Keratinocyte (primary cell): ENCODE data around the gene ZMIZ1.

ENCODE experiments used
- EZH2 ChIP-seq: IDR thresholded peaks from one replicate; pipeline ENCODE4 v1.6.1; 2012; ENCODE audit warnings: inconsistent platforms, mild to moderate bottlenecking, low read length, moderate library complexity
- TF ChIP-seq, protein P1 (sequence below), 3 experiments: IDR thresholded peaks in 1 of 3; conservative IDR thresholded peaks in 1 of 3; optimal IDR thresholded peaks in 1 of 3; 2 replicates in 2 of 3; 3 replicates in 1 of 3; pipeline versions ENCODE3 to v1.5.1; 2011; ENCODE audit warnings: low read length in 3 of 3, mild to moderate bottlenecking in 3 of 3, moderate library complexity in 2 of 3, control low read depth in 1 of 3, inconsistent platforms in 1 of 3; ENCODE audit not compliant: insufficient read depth in 2 of 3; ENCODE audit errors: extremely low read depth in 1 of 3

DNA sequence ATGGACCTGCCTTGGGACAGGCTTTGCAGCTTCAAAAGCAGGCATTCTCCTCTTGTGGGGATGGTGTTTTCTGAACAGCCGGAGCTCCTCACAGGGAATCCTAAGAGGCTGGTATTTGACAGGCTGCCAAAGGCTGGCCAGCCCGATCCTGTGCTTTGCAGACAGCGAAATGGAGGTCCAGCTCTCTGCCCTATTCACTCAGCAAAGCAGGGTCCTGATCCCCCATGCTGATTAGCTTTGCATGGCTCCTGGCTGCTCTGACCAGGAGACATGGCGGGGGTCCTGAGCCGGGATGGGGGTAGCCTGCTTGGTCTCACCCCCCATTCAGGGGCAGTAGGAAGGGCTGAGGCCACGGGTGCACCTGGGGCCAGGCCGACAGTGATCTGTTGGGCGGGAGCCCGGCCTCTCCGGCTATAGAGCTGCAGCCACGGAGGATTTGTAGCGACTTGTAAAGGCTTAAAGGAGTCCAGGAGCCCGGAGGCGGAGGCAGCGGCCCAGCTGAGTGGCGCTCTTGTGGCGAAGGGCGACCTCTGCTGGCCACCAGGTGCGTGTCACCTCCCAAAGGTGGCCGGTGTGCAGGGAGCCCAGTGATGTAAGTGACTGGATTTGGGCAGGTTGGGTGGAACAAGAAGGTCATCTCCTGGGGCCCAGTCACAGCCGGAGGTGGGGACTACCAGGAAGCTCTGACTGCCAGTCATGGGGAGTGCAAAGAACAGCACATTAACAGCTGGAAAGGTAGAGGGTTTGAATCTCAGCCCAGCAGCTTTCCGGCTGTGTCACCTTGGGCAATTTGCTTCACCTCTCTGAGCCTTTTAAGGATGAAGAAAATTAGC lies 126.5 kb downstream of the ZMIZ1 start:
- TF ChIP-seq, protein P1, sequence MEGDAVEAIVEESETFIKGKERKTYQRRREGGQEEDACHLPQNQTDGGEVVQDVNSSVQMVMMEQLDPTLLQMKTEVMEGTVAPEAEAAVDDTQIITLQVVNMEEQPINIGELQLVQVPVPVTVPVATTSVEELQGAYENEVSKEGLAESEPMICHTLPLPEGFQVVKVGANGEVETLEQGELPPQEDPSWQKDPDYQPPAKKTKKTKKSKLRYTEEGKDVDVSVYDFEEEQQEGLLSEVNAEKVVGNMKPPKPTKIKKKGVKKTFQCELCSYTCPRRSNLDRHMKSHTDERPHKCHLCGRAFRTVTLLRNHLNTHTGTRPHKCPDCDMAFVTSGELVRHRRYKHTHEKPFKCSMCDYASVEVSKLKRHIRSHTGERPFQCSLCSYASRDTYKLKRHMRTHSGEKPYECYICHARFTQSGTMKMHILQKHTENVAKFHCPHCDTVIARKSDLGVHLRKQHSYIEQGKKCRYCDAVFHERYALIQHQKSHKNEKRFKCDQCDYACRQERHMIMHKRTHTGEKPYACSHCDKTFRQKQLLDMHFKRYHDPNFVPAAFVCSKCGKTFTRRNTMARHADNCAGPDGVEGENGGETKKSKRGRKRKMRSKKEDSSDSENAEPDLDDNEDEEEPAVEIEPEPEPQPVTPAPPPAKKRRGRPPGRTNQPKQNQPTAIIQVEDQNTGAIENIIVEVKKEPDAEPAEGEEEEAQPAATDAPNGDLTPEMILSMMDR (optimal IDR thresholded peaks at IDR 0.05 in 1 of 3, IDR thresholded peaks at IDR 0.05 in 1 of 3, conservative IDR thresholded peaks at IDR 0.05 in 1 of 3; ENCODE audit: extremely low read depth in 1 of 3, insufficient read depth in 2 of 3, low read length in 3 of 3), result peak; percentile 84 to 99 (median 95)
- no peak for TF ChIP-seq EZH2
